Measurements from ENCODE around the gene FOXJ3. TPM values are rescaled to one million over a fixed set of nuclear protein-coding genes. Genes with fewer than 3 reads are reported as not detected.

FOXJ3 gene
- total and polyA plus RNA-seq, 2 of the 13 experiments (the other 11 are each of a cell fraction or from before 2014, with no cell fraction given) = 16.6 to 48.5 TPM

- no peak for TF ChIP-seq PREB (CRISPR knock-in tag; IDR thresholded peaks at IDR 0.05)
- TF ChIP-seq, protein P1, sequence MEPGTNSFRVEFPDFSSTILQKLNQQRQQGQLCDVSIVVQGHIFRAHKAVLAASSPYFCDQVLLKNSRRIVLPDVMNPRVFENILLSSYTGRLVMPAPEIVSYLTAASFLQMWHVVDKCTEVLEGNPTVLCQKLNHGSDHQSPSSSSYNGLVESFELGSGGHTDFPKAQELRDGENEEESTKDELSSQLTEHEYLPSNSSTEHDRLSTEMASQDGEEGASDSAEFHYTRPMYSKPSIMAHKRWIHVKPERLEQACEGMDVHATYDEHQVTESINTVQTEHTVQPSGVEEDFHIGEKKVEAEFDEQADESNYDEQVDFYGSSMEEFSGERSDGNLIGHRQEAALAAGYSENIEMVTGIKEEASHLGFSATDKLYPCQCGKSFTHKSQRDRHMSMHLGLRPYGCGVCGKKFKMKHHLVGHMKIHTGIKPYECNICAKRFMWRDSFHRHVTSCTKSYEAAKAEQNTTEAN (CRISPR knock-in tag; conservative IDR thresholded peaks at IDR 0.05) = no peak
- no peak for TF ChIP-seq GZF1 (CRISPR knock-in tag; IDR thresholded peaks at IDR 0.05)
- no peak for TF ChIP-seq ZFP82 (CRISPR knock-in tag; IDR thresholded peaks at IDR 0.05; ENCODE audit: borderline replicate concordance)
Observed at GRCh38 chr1:42295816-42296215, 39.2 kb downstream of the FOXJ3 start (continued).

DNA sequence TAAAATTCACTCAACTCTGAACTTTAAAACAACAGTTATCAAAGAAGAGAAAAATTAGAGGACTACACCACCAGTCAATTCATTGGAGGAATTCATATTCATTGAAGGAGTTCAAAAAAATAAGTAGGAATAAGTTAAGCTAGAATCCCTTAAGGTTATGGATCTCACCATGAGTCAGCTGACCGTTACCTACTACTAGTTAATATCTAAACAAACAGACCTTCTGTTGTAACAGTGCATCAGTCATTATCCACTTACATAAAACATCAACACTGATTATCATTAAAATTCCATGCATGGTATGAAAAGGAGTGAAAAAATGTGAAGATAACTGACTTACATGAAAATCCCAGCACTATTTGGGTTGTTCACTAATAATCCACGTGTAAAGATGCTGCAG is 44.9 kb downstream of the FOXJ3 start:
- Histone ChIP-seq H3K79me2 (ENCODE audit: insufficient read depth, low read length) (peaks cover 43% of the 10 kb centered on the region), H3K4me1 (ENCODE audit: insufficient read depth, low read length) (no peaks in the 10 kb centered on the region), H2AFZ (ENCODE audit: low read length) (no peak overlapping the region), H3K27ac (ENCODE audit: extremely low read length, insufficient read depth, low read length) (no peak overlapping the region), H4K20me1 (ENCODE audit: insufficient read depth, low read length) (peaks cover 15% of the 10 kb centered on the region), H3K27me3 (ENCODE audit: control insufficient read depth in 1 of 2, insufficient read depth in 2 of 2, low read length in 2 of 2) (no peaks in the 10 kb centered on the region), H3K9ac (ENCODE audit: insufficient read depth, low read depth, low read length) (no peak overlapping the region), H3K36me3 (replicated peaks in 1 of 2; ENCODE audit: control insufficient read depth in 1 of 2, insufficient read depth in 2 of 2, low read length in 2 of 2) (peaks cover 0 to 5% of the 10 kb centered on the region in 2 experiments; a peak in 1 of 5 replicates), H3K4me2 (ENCODE audit: low read depth, low read length) (no peak overlapping the region), H3K4me3 (replicated peaks in 1 of 3; ENCODE audit: insufficient read depth in 1 of 3, low read depth in 2 of 3, low read length in 3 of 3) (no peak overlapping the region), H3K9me3 (ENCODE audit: low read length) (no peaks in the 10 kb centered on the region)
- DNase-seq (ENCODE audit: low spot score) = no peak
- BruUV-seq (replicated peaks) = no TSS peak
- POLR2A ChIA-PET = no interaction called here
- WGBS (ENCODE audit: low lambda C conversion rate) = 98% methylated on average over 2 of the region's 2 CpGs
- in situ Hi-C loops (cut with HindIII; ENCODE audit: extremely low pct_ligation_motif_present, low pct_unique_long_range_greater_than_20kb) (no loop called here), intact Hi-C loops (cut with micrococcal nuclease; ENCODE audit: unreplicated experiment) (no loop called here)
- no peak for ATAC-seq
- CTCF ChIA-PET (ENCODE audit: low intra/inter-chr PET ratio, low total read pairs) = no interaction called here
- FAIRE-seq = no peak
- TF ChIP-seq RBM39 (IDR thresholded peaks at IDR 0.05; ENCODE audit: low read depth, low read length, poor library complexity, severe bottlenecking) = no peak
- no peak for TF ChIP-seq ZFYVE20 (CRISPR knock-in tag; IDR thresholded peaks at IDR 0.05; ENCODE audit: borderline replicate concordance, low read depth)
- TF ChIP-seq, protein P1 (CRISPR knock-in tag; conservative IDR thresholded peaks at IDR 0.05) = no peak
- no peak for TF ChIP-seq ZNF816 (CRISPR knock-in tag; IDR thresholded peaks at IDR 0.05; ENCODE audit: borderline replicate concordance)
- TF ChIP-seq TSC22D2 (CRISPR knock-in tag; IDR thresholded peaks at IDR 0.05; ENCODE audit: borderline replicate concordance) = no peak
- no peak for TF ChIP-seq FOXO1 (CRISPR knock-in tag; IDR thresholded peaks at IDR 0.05)
- no peak for TF ChIP-seq ZNF101 (CRISPR knock-in tag; IDR thresholded peaks at IDR 0.05; ENCODE audit: borderline replicate concordance, low read depth)
- TF ChIP-seq ZBTB46 (CRISPR knock-in tag; IDR thresholded peaks at IDR 0.05; ENCODE audit: borderline replicate concordance) = no peak
- TF ChIP-seq ZNF616 (CRISPR knock-in tag; IDR thresholded peaks at IDR 0.05; ENCODE audit: low read depth) = no peak
- TF ChIP-seq ZNF251 (CRISPR knock-in tag; IDR thresholded peaks at IDR 0.05) = no peak
- TF ChIP-seq ZEB1 (IDR thresholded peaks at IDR 0.05; ENCODE audit: insufficient replicate concordance, low read depth) = no peak
